H9 (cell line): Measurements from ENCODE around the gene KCNJ15. TPM values are rescaled to one million over a fixed set of nuclear protein-coding genes. Genes with fewer than 3 reads are reported as not detected.

Experiments
- DNase-seq: peaks from one replicate; pipeline ENCODE4 v3.0.0-alpha.2; 2017
- H2AFZ ChIP-seq: one replicate; pipeline ENCODE4 v1.6.1; 2013; ENCODE audit warnings: mild to moderate bottlenecking, low read length, control low read depth, moderate library complexity
- H2AK5ac ChIP-seq: 2 replicates; pipeline ENCODE4 v1.6.1; 2013; ENCODE audit warnings: low read length, control low read depth, mixed read lengths; ENCODE audit not compliant: insufficient read length
- H2BK120ac ChIP-seq: one replicate; pipeline ENCODE4 v1.6.1; 2013; ENCODE audit warnings: low read depth, mild to moderate bottlenecking, low read length, control low read depth, inconsistent platforms; ENCODE audit not compliant: poor library complexity, severe bottlenecking
- H2BK12ac ChIP-seq: 2 replicates; pipeline ENCODE4 v1.6.1; 2013; ENCODE audit warnings: low read length, control low read depth, mixed read lengths, low read depth; ENCODE audit not compliant: insufficient read length
- H2BK15ac ChIP-seq: 2 replicates; pipeline ENCODE4 v1.6.1; 2013; ENCODE audit warnings: low read depth, low read length, control low read depth
- H2BK20ac ChIP-seq: one replicate; pipeline ENCODE4 v1.6.1; 2013; ENCODE audit warnings: low read depth, mild to moderate bottlenecking, low read length, control low read depth, inconsistent platforms; ENCODE audit not compliant: poor library complexity, severe bottlenecking
- H2BK5ac ChIP-seq: 2 replicates; pipeline ENCODE4 v1.6.1; 2013; ENCODE audit warnings: low read length, control low read depth, mixed read lengths; ENCODE audit not compliant: insufficient read length
- H3K14ac ChIP-seq: 2 replicates; pipeline ENCODE4 v1.6.1; 2013; ENCODE audit warnings: low read length, control low read depth; ENCODE audit not compliant: insufficient read depth
- H3K18ac ChIP-seq: 2 replicates; pipeline ENCODE4 v1.6.1; 2013; ENCODE audit warnings: low read depth, mild to moderate bottlenecking, mixed read lengths, low read length, control low read depth; ENCODE audit not compliant: insufficient read length
- H3K23ac ChIP-seq: 2 replicates; pipeline ENCODE4 v1.6.1; 2013; ENCODE audit warnings: low read length, control low read depth, mixed read lengths, low read depth; ENCODE audit not compliant: insufficient read length
- H3K23me2 ChIP-seq: 2 replicates; pipeline ENCODE4 v1.6.1; 2013; ENCODE audit warnings: low read depth, mild to moderate bottlenecking, mixed read lengths, low read length, control low read depth; ENCODE audit not compliant: insufficient read length, poor library complexity, severe bottlenecking
- H3K27ac ChIP-seq: 2 replicates; pipeline ENCODE4 v1.5.1; 2013; ENCODE audit warnings: low read length, control low read depth, mixed read lengths, low read depth; ENCODE audit not compliant: insufficient read length
- H3K27me3 ChIP-seq: 2 replicates; pipeline ENCODE4 v1.6.1; 2013; ENCODE audit warnings: low read length, control low read depth, inconsistent platforms; ENCODE audit not compliant: insufficient read depth
- H3K4ac ChIP-seq: 2 replicates; pipeline ENCODE4 v1.6.1; 2013; ENCODE audit warnings: low read depth, mild to moderate bottlenecking, control low read depth, inconsistent platforms, low read length, moderate library complexity
- H3K4me1 ChIP-seq: 2 replicates; pipeline ENCODE4 v1.6.1; 2013; ENCODE audit warnings: low read length, control low read depth, inconsistent platforms; ENCODE audit not compliant: insufficient read depth
- H3K4me2 ChIP-seq: 2 replicates; pipeline ENCODE4 v1.6.1; 2013; ENCODE audit warnings: low read length, control low read depth, mixed read lengths; ENCODE audit not compliant: insufficient read length, insufficient read depth
- H3K56ac ChIP-seq: 2 replicates; pipeline ENCODE4 v1.6.1; 2013; ENCODE audit warnings: low read depth, mild to moderate bottlenecking, mixed read lengths, low read length, control low read depth; ENCODE audit not compliant: insufficient read length
- H3K79me1 ChIP-seq: 2 replicates; pipeline ENCODE4 v1.6.1; 2013; ENCODE audit warnings: low read depth, mild to moderate bottlenecking, moderate library complexity, low read length, control low read depth, inconsistent platforms; ENCODE audit not compliant: insufficient read depth, poor library complexity, severe bottlenecking
- H3K79me2 ChIP-seq: 2 replicates; pipeline ENCODE4 v1.6.1; 2013; ENCODE audit warnings: low read length, control low read depth, inconsistent platforms; ENCODE audit not compliant: insufficient read depth
- H3K9ac ChIP-seq: 2 replicates; pipeline ENCODE4 v1.6.1; 2013; ENCODE audit warnings: low read length, control low read depth, mixed read lengths; ENCODE audit not compliant: insufficient read length; ENCODE audit errors: extremely low read depth
- H3K9me3 ChIP-seq: one replicate; pipeline ENCODE4 v1.6.1; 2013; ENCODE audit warnings: low read depth, low read length, inconsistent platforms; ENCODE audit not compliant: control insufficient read depth
- H3T11ph ChIP-seq: one replicate; pipeline ENCODE4 v1.6.1; 2013; ENCODE audit warnings: mild to moderate bottlenecking, low read length, control low read depth, inconsistent platforms
- H4K20me1 ChIP-seq: one replicate; pipeline ENCODE4 v1.6.1; 2013; ENCODE audit not compliant: control insufficient read depth, insufficient read length, insufficient read depth
- H4K5ac ChIP-seq: 2 replicates; pipeline ENCODE4 v1.6.1; 2013; ENCODE audit warnings: low read depth, mild to moderate bottlenecking, mixed read lengths, low read length, control low read depth; ENCODE audit not compliant: insufficient read length
- H4K8ac ChIP-seq: replicated peaks from 2 replicates; pipeline ENCODE4 v1.6.1; 2013; ENCODE audit warnings: low read length, control low read depth, mixed read lengths, low read depth; ENCODE audit not compliant: insufficient read length
- H4K91ac ChIP-seq: 2 replicates; pipeline ENCODE4 v1.6.1; 2013; ENCODE audit warnings: low read depth, mild to moderate bottlenecking, moderate library complexity, mixed read lengths, low read length, control low read depth; ENCODE audit not compliant: insufficient read length
- H3K27ac Mint-ChIP-seq, 3 experiments: 2 replicates in 2 of 3; 3 replicates in 1 of 3; pipeline ENCODE4 v1.8.0; 2020 to 2021; ENCODE audit warnings: mixed read lengths in 3 of 3, mild to moderate bottlenecking in 1 of 3, moderate library complexity in 1 of 3
- H3K27me3 Mint-ChIP-seq: 2 replicates; pipeline ENCODE4 v1.8.0; 2021; ENCODE audit warnings: low read depth, mild to moderate bottlenecking, moderate library complexity, mixed read lengths
- H3K36me3 Mint-ChIP-seq, 3 experiments: 2 replicates in 2 of 3; 3 replicates in 1 of 3; pipeline ENCODE4 v1.8.0; 2020 to 2021; ENCODE audit warnings: low read depth in 3 of 3, mixed read lengths in 3 of 3; ENCODE audit not compliant: insufficient read depth in 1 of 3
- H3K4me1 Mint-ChIP-seq, 2 experiments: 2 replicates each; pipeline ENCODE4 v1.8.0; 2020; ENCODE audit warnings: mixed read lengths in 2 of 2
- H3K4me3 Mint-ChIP-seq, 2 experiments: 2 replicates in 1 of 2; 3 replicates in 1 of 2; pipeline ENCODE4 v1.8.0; 2020 to 2021; ENCODE audit warnings: mild to moderate bottlenecking in 2 of 2, mixed read lengths in 2 of 2, moderate library complexity in 1 of 2
- H3K9me3 Mint-ChIP-seq, 2 experiments: 2 replicates in 1 of 2; 3 replicates in 1 of 2; pipeline ENCODE4 v1.8.0; 2020; ENCODE audit warnings: mild to moderate bottlenecking in 2 of 2, mixed read lengths in 2 of 2, moderate library complexity in 1 of 2
- CTCF ChIP-seq: fragments of 200-600 bp; sonication (generic); conservative IDR thresholded peaks from 3 replicates; pipeline ENCODE4 v1.8.0; 2021; ENCODE audit warnings: antibody characterized with exemption, mild to moderate bottlenecking
- WGBS: extraction: QIAGEN DNeasy Blood & Tissue Kit; methylation state at CpG from one replicate; pipeline ENCODE4 v1.1.7; 2013; ENCODE audit warnings: missing lambda C conversion rate, low lambda C conversion rate, mixed read lengths; ENCODE audit not compliant: insufficient read length; ENCODE audit errors: extremely low coverage; 5-methylcytosine and 5-hydroxymethylcytosine counted together
- total RNA-seq: library from RNA; stranded (reverse); gene quantifications from 2 replicates; pipeline ENCODE4 v1.2.1, GENCODE V29; 2021

Gene KCNJ15
- total RNA-seq, 1 experiment from 2014 or later: not detected

DNA sequence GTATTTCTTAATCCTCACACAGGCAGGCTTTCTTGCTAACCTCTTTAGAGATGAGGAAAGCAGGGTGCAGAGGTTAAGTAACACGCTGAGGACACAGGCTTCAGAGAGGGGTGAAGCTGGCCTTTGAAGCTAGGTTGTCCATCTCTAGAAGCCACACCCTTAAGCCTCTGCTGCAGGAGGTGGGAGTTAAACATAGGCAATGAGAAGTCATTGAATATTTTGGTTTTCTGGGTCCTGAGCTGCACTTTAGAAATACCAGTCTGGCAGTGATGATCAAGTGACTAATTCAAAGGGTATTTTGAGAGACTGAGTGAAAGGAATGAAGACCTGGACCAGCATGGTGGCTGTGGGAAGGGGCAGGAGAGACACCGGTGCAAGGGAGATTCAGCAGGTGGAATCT, 9.9 kb downstream of the KCNJ15 start:
- Mint-ChIP-seq H3K36me3 (no peaks in the 10 kb centered on the region; a peak in 1 of 7 replicates), H3K4me1 (peaks cover 15 to 16% of the 10 kb centered on the region in 2 experiments), H3K9me3 (no peaks in the 10 kb centered on the region; a peak in 1 of 5 replicates), H3K27ac (no peak overlapping the region), H3K4me3 (no peak overlapping the region), H3K27me3 (no peaks in the 10 kb centered on the region; the same call in 1 of the 2 replicates)
- Histone ChIP-seq H3K23ac (no peak overlapping the region), H3K4me1 (no peaks in the 10 kb centered on the region), H4K91ac (no peak overlapping the region), H4K5ac (no peak overlapping the region), H3K23me2 (no peaks in the 10 kb centered on the region), H2BK120ac (no peak overlapping the region), H4K20me1 (no peaks in the 10 kb centered on the region), H3K27ac (no peak overlapping the region), H3K4ac (no peak overlapping the region), H3K27me3 (no peaks in the 10 kb centered on the region), H3K4me2 (no peak overlapping the region), H3K18ac (no peak overlapping the region), H3K14ac (no peak overlapping the region), H2AK5ac (no peak overlapping the region), H3K79me1 (no peaks in the 10 kb centered on the region), H2AFZ (no peak overlapping the region), H3K79me2 (no peaks in the 10 kb centered on the region), H2BK20ac (no peak overlapping the region), H4K8ac (no peak overlapping the region), H3K56ac (no peak overlapping the region), H2BK5ac (no peak overlapping the region), H3K9ac (no peak overlapping the region), H2BK15ac (no peak overlapping the region), H2BK12ac (no peak overlapping the region), H3T11ph (no peak overlapping the region), H3K9me3 (no peaks in the 10 kb centered on the region)
- no peak for DNase-seq
- TF ChIP-seq CTCF: no peak
- no CpG with 5 or more reads among the region's 2 CpGs for WGBS
